Breast epithelium (tissue), 3 donors: ENCODE results near the gene SLC25A20.

Experiments
- CTCF ChIP-seq, 3 donors: fragments of 450-650 bp; IDR thresholded peaks; one replicate each; pipeline ENCODE4 v1.5.1; 2016 to 2017; ENCODE audit warnings: antibody characterized with exemption in 3 of 3, mild to moderate bottlenecking in 3 of 3, moderate library complexity in 3 of 3
- POLR2AphosphoS5 ChIP-seq, 3 donors: sonication (generic); formaldehyde crosslinking; IDR thresholded peaks; one replicate each; pipeline ENCODE4 v1.6.1; 2017; ENCODE audit warnings: antibody characterized with exemption in 3 of 3

GRCh38 chr3:48891606-48892005 lies 7.1 kb downstream of the SLC25A20 start:
- TF ChIP-seq CTCF (IDR thresholded peaks at IDR 0.05) (no peak), POLR2AphosphoS5 (IDR thresholded peaks at IDR 0.05) (no peak)
